HG03064 (cell line): ENCODE data around the gene DNHD1.

Experiments
- ATAC-seq: cut with Tn5 transposase; IDR thresholded peaks from one replicate; pipeline ENCODE4 v1.9.1; 2021; ENCODE audit warnings: low read depth; ENCODE audit not compliant: unreplicated experiment

Gene DNHD1

GRCh38 chr11:6586434-6587359 is 89.6 kb downstream of the DNHD1 start:
- ATAC-seq, result no peak

GRCh38 chr11:6587360-6587953 is 90.4 kb downstream of the DNHD1 start:
- ATAC-seq, result no peak

GRCh38 chr11:6588018-6588417 is 90.9 kb downstream of the DNHD1 start:
- no peak for ATAC-seq

- ATAC-seq, result no peak
Observed at GRCh38 chr11:6594142-6594768, 97.2 kb downstream of the DNHD1 start.

- ATAC-seq, result no peak
Observed at GRCh38 chr11:6596239-6596877, 99.3 kb downstream of the DNHD1 start.

- no peak for ATAC-seq
Observed at GRCh38 chr11:6598555-6598954, 101.5 kb downstream of the DNHD1 start.

GRCh38 chr11:6599449-6599848 is 102.4 kb downstream of the DNHD1 start:
- no peak for ATAC-seq

GRCh38 chr11:6599881-6600390 is 102.9 kb downstream of the DNHD1 start:
- no peak for ATAC-seq

GRCh38 chr11:6601041-6601461 is 104.0 kb downstream of the DNHD1 start:
- no peak for ATAC-seq

GRCh38 chr11:6602096-6602940 is 105.2 kb downstream of the DNHD1 start:
- no peak for ATAC-seq

GRCh38 chr11:6603287-6604080 is 106.4 kb downstream of the DNHD1 start, which contains the start of the genes ILK and RRP8:
Gene ILK (plus strand): TSS chr11:6603774. CDS start chr11:6604272, 498 bp downstream.
Gene RRP8 (minus strand): TSS chr11:6603616. CDS start chr11:6603502, 114 bp downstream.
- peak; percentile 66 for ATAC-seq

GRCh38 chr11:6604081-6604626 is 107.1 kb downstream of the DNHD1 start:
- peak; percentile 44 for ATAC-seq

GRCh38 chr11:6604790-6605189 is 107.7 kb downstream of the DNHD1 start:
- ATAC-seq, result no peak

- ATAC-seq, result peak; percentile 34
Observed at GRCh38 chr11:6606471-6607189, 109.5 kb downstream of the DNHD1 start.

GRCh38 chr11:6607190-6607795 is 110.2 kb downstream of the DNHD1 start:
- no peak for ATAC-seq

- ATAC-seq, result no peak
Observed at GRCh38 chr11:6608011-6608410, 110.9 kb downstream of the DNHD1 start.

GRCh38 chr11:6608726-6609501 is 111.8 kb downstream of the DNHD1 start:
- ATAC-seq, result no peak
